H1 (cell line): ENCODE results near the gene OR6M1. TPM values are rescaled to one million over a fixed set of nuclear protein-coding genes. Genes with fewer than 3 reads are reported as not detected.
A peak's percentile ranks its signal among the peaks of the same experiment; 100 is the strongest.

Experiments
- CTCF ChIA-PET: fragments of 300-600 bp; sonication (Branson Sonifier 250); formaldehyde crosslinking; loops from one replicate; lab custom pipeline; 2021; ENCODE audit not compliant: partially characterized antibody; lab: Charles Lee
- POLR2A ChIA-PET: fragments of 300-600 bp; sonication (Branson Sonifier 250); formaldehyde crosslinking; loops from one replicate; lab custom pipeline; 2021; ENCODE audit warnings: inconsistent platforms; ENCODE audit not compliant: partially characterized antibody; lab: Charles Lee
- DNase-seq, 2 experiments: peaks; one replicate each; pipeline versions ENCODE4 v3.0.0 to v3.0.0-alpha.2; 2010 to 2022; ENCODE audit warnings: low spot score in 2 of 2, low read depth in 1 of 2, mixed read lengths in 1 of 2
- FAIRE-seq: peaks from 2 replicates; lab custom pipeline; 2011; peaks lifted over from hg19 to GRCh38; lab: Jason Lieb, UNC
- H2AFZ ChIP-seq: 2 replicates; pipeline ENCODE4 v1.8.1; 2012; ENCODE audit warnings: low read length, inconsistent platforms
- H2AK5ac ChIP-seq: 2 replicates; pipeline ENCODE4 v1.6.1; 2013; ENCODE audit warnings: low read depth, low read length
- H2BK120ac ChIP-seq: replicated peaks from 2 replicates; pipeline ENCODE3; 2013; ENCODE audit warnings: low read depth, low read length, inconsistent platforms
- H2BK12ac ChIP-seq: 2 replicates; pipeline ENCODE4 v1.6.1; 2013; ENCODE audit warnings: low read depth, low read length
- H2BK15ac ChIP-seq: 2 replicates; pipeline ENCODE4 v1.6.1; 2013; ENCODE audit warnings: low read length
- H2BK20ac ChIP-seq: 2 replicates; pipeline ENCODE4 v1.6.1; 2013; ENCODE audit warnings: low read length
- H2BK5ac ChIP-seq: 2 replicates; pipeline ENCODE4 v1.6.1; 2013; ENCODE audit warnings: low read depth, low read length
- H3K14ac ChIP-seq: 2 replicates; pipeline ENCODE4 v1.6.1; 2013; ENCODE audit warnings: inconsistent platforms; ENCODE audit not compliant: insufficient read length
- H3K18ac ChIP-seq: 2 replicates; pipeline ENCODE4 v1.6.1; 2013; ENCODE audit warnings: low read length; ENCODE audit errors: extremely low read depth
- H3K23ac ChIP-seq: 2 replicates; pipeline ENCODE4 v1.6.1; 2013; ENCODE audit warnings: inconsistent platforms; ENCODE audit not compliant: insufficient read length
- H3K23me2 ChIP-seq: 2 replicates; pipeline ENCODE4 v1.6.1; 2013; ENCODE audit warnings: low read depth, low read length
- H3K27ac ChIP-seq: 2 replicates; pipeline ENCODE4 v1.6.1; 2011; ENCODE audit warnings: low read depth, low read length, inconsistent platforms
- H3K27me3 ChIP-seq, 4 experiments: replicated peaks in 1 of 4; 1 replicate in 1 of 4; 2 replicates in 3 of 4; pipeline versions ENCODE4 v1.6.1 to v1.8.1; 2011 to 2013; ENCODE audit warnings: low read length in 3 of 4, mild to moderate bottlenecking in 3 of 4, inconsistent platforms in 2 of 4, mixed read lengths in 2 of 4, moderate library complexity in 1 of 4; ENCODE audit not compliant: control insufficient read depth in 3 of 4, insufficient read depth in 3 of 4; ENCODE audit errors: extremely low read depth in 1 of 4
- H3K36me3 ChIP-seq, 4 experiments: 2 replicates each; pipeline versions ENCODE4 v1.6.1 to v1.8.1; 2011 to 2013; ENCODE audit warnings: mild to moderate bottlenecking in 4 of 4, low read length in 3 of 4, moderate library complexity in 2 of 4, control low read depth in 1 of 4, inconsistent platforms in 1 of 4; ENCODE audit not compliant: insufficient read depth in 4 of 4, control insufficient read depth in 2 of 4
- H3K4ac ChIP-seq: replicated peaks from 2 replicates; pipeline ENCODE3; 2013; ENCODE audit warnings: low read length, low read depth, mixed read lengths, inconsistent platforms; ENCODE audit not compliant: insufficient read length
- H3K4me1 ChIP-seq, 4 experiments: replicated peaks in 1 of 4; 1 replicate in 1 of 4; 2 replicates in 3 of 4; pipeline versions ENCODE4 v1.6.1 to v1.8.1; 2011 to 2013; ENCODE audit warnings: low read length in 3 of 4, inconsistent platforms in 2 of 4, mixed read lengths in 1 of 4; ENCODE audit not compliant: insufficient read depth in 4 of 4, control insufficient read depth in 3 of 4
- H3K4me2 ChIP-seq, 2 experiments: 2 replicates each; pipeline versions ENCODE4 v1.6.1 to v1.8.1; 2011 to 2013; ENCODE audit warnings: low read depth in 2 of 2, low read length in 2 of 2, control low read depth in 1 of 2, inconsistent platforms in 1 of 2, mild to moderate bottlenecking in 1 of 2; ENCODE audit not compliant: insufficient read depth in 1 of 2
- H3K4me3 ChIP-seq, 4 experiments: fragments of 200-600, 300-600 bp in 1 of 4; sonication (generic), shearing (Covaris generic), sonication (Bioruptor Twin) in 1 of 4; 2 replicates each; pipeline versions ENCODE4 v1.5.1 to v1.8.1; 2011 to 2016; ENCODE audit warnings: low read length in 4 of 4, low read depth in 3 of 4, control low read depth in 2 of 4, inconsistent platforms in 2 of 4, mild to moderate bottlenecking in 2 of 4, mixed read lengths in 1 of 4, moderate library complexity in 1 of 4; ENCODE audit not compliant: insufficient read depth in 2 of 4; ENCODE audit errors: extremely low read depth in 1 of 4
- H3K56ac ChIP-seq: replicated peaks from 2 replicates; pipeline ENCODE3; 2013; ENCODE audit warnings: low read depth, mild to moderate bottlenecking, mixed read lengths, low read length, inconsistent platforms; ENCODE audit not compliant: insufficient read length
- H3K79me1 ChIP-seq: 2 replicates; pipeline ENCODE4 v1.6.1; 2013; ENCODE audit warnings: low read depth, low read length, control low read depth
- H3K79me2 ChIP-seq, 2 experiments: 2 replicates each; pipeline versions ENCODE4 v1.6.1 to v1.8.1; 2012 to 2013; ENCODE audit warnings: low read length in 2 of 2, mild to moderate bottlenecking in 2 of 2, inconsistent platforms in 1 of 2; ENCODE audit not compliant: insufficient read depth in 2 of 2, control insufficient read depth in 1 of 2
- H3K9ac ChIP-seq, 4 experiments: replicated peaks in 1 of 4; 1 replicate in 1 of 4; 2 replicates in 3 of 4; pipeline versions ENCODE4 v1.6.1 to v1.8.1; 2011 to 2013; ENCODE audit warnings: low read depth in 3 of 4, low read length in 3 of 4, control low read depth in 2 of 4, mild to moderate bottlenecking in 2 of 4, moderate library complexity in 2 of 4, inconsistent platforms in 1 of 4; ENCODE audit errors: extremely low read depth in 1 of 4
- H3K9me3 ChIP-seq, 2 experiments: 2 replicates each; pipeline versions ENCODE4 v1.6.1 to v1.8.1; 2012 to 2013; ENCODE audit warnings: mild to moderate bottlenecking in 2 of 2, moderate library complexity in 2 of 2, control low read depth in 1 of 2, inconsistent platforms in 1 of 2, low read depth in 1 of 2, low read length in 1 of 2, mixed read lengths in 1 of 2; ENCODE audit not compliant: insufficient read depth in 2 of 2
- H4K20me1 ChIP-seq, 2 experiments: replicated peaks in 1 of 2; 2 replicates each; pipeline versions ENCODE3 to v1.8.1; 2011 to 2013; ENCODE audit warnings: inconsistent platforms in 2 of 2, low read length in 2 of 2, mild to moderate bottlenecking in 1 of 2; ENCODE audit not compliant: insufficient read depth in 2 of 2, control insufficient read depth in 1 of 2
- H4K5ac ChIP-seq: 2 replicates; pipeline ENCODE4 v1.6.1; 2013; ENCODE audit warnings: low read length, low read depth, mixed read lengths, inconsistent platforms; ENCODE audit not compliant: insufficient read length
- H4K8ac ChIP-seq: 2 replicates; pipeline ENCODE4 v1.8.0; 2013; ENCODE audit warnings: mild to moderate bottlenecking, moderate library complexity, low read length, inconsistent platforms; ENCODE audit not compliant: insufficient read depth; ENCODE audit errors: extremely low read depth
- H4K91ac ChIP-seq: replicated peaks from 2 replicates; pipeline ENCODE3; 2013; ENCODE audit warnings: low read length, mixed read lengths, inconsistent platforms; ENCODE audit not compliant: insufficient read length
- BRCA1 ChIP-seq: IDR thresholded peaks from 2 replicates; pipeline ENCODE4 v1.6.1; 2012; ENCODE audit warnings: low read depth, low read length, improper control_type of control experiment
- CBX8 ChIP-seq: fragments of 300-800, 300-1000 bp; sonication (generic); IDR thresholded peaks from 2 replicates; pipeline ENCODE4 v1.7.1; 2016; ENCODE audit warnings: low read depth, low read length, borderline replicate concordance
- CHD2 ChIP-seq: IDR thresholded peaks from 2 replicates; pipeline ENCODE4 v1.6.1; 2012; ENCODE audit warnings: low read length, improper control_type of control experiment
- CTBP2 ChIP-seq: IDR thresholded peaks from 2 replicates; pipeline ENCODE4 v1.7.0; 2011; ENCODE audit warnings: borderline replicate concordance, mild to moderate bottlenecking, moderate library complexity, mixed read lengths, low read length; ENCODE audit not compliant: insufficient read depth, insufficient read length
- JUND ChIP-seq: IDR thresholded peaks from 2 replicates; pipeline ENCODE4 v1.6.1; 2011; ENCODE audit warnings: mild to moderate bottlenecking, improper control_type of control experiment, low read length
- NRF1 ChIP-seq: IDR thresholded peaks from 2 replicates; pipeline ENCODE4 v1.6.1; 2011; ENCODE audit warnings: mild to moderate bottlenecking, low read depth, low read length, improper control_type of control experiment
- SAP30 ChIP-seq: fragments of 300-600 bp; sonication (generic); IDR thresholded peaks from 2 replicates; pipeline ENCODE4 v1.7.1; 2012; ENCODE audit warnings: low read length, moderate library complexity, mild to moderate bottlenecking, inconsistent platforms; ENCODE audit not compliant: insufficient read depth, insufficient replicate concordance
- SIX5 ChIP-seq: IDR thresholded peaks from 2 replicates; pipeline ENCODE4 v1.6.1; 2011; ENCODE audit warnings: mild to moderate bottlenecking, low read depth, low read length
- SP1 ChIP-seq: IDR thresholded peaks from 2 replicates; pipeline ENCODE4 v1.6.1; 2011; ENCODE audit warnings: low read depth, low read length
- WGBS, 2 experiments: shearing (Covaris generic) in 1 of 2; methylation state at CpG; one replicate each; pipeline versions ENCODE4 v1.1.6 to v1.1.7; 2013 to 2015; ENCODE audit warnings: low lambda C conversion rate in 2 of 2, mixed read lengths in 2 of 2, inconsistent platforms in 1 of 2, low coverage in 1 of 2, missing lambda C conversion rate in 1 of 2; ENCODE audit not compliant: insufficient replicate concordance in 2 of 2, insufficient coverage in 1 of 2, insufficient read length in 1 of 2; ENCODE audit errors: extremely low coverage in 1 of 2, missing lambda C conversion rate in 1 of 2; 5-methylcytosine and 5-hydroxymethylcytosine counted together
- polyA plus RNA-seq, 7 experiments: library from polyadenylated mRNA; depleted of rRNA in 3 of 7; stranded (reverse) in 5 of 7; unstranded in 2 of 7; fragments of >200 nt in 5 of 7; fragments of 200-250 nt in 2 of 7; gene quantifications; 1 replicate in 5 of 7; 2 replicates in 1 of 7; 4 replicates in 1 of 7; pipeline versions ENCODE4 v1.2.1 to v1.2.3, GENCODE V29; 2011 to 2013; ENCODE audit warnings: missing spikeins in 2 of 7, mixed read lengths in 2 of 7
- total RNA-seq: library from RNA; stranded (reverse); fragmentation: NEBNext Ultra II Directional; extraction: Animal tissue kit (Norgen Biotek cat#: 25700); gene quantifications from 2 replicates; pipeline ENCODE4 v1.2.1, GENCODE V29; 2021

OR6M1 gene
- total and polyA plus RNA-seq, 2 of the 8 experiments (the other 6 are each of a cell fraction or from before 2014, with no cell fraction given): not detected

- H2AK5ac ChIP-seq: no peak overlapping the region
- no peaks in the 10 kb centered on the region; a peak in 1 of 8 replicates for H3K36me3 ChIP-seq
- no peak overlapping the region for H4K8ac ChIP-seq
- no peak overlapping the region for H3K4ac ChIP-seq
- ChIA-PET POLR2A (interaction anchor here (1.0 kb wide), 1 partner anchor 28 kb away, joined by 4 read pairs; no protein-coding TSS in a partner anchor), CTCF (interaction anchor here (0.9 kb wide), 1 partner anchor 37 kb away, joined by 3 read pairs; no protein-coding TSS in a partner anchor)
- H2BK5ac ChIP-seq: no peak overlapping the region
- no peak for FAIRE-seq
- no peak for DNase-seq
- no peak overlapping the region for H3K4me3 ChIP-seq
- H3K18ac ChIP-seq: no peak overlapping the region
- H3K79me1 ChIP-seq: no peaks in the 10 kb centered on the region
- H3K4me2 ChIP-seq: no peak overlapping the region
- no peak overlapping the region for H2BK15ac ChIP-seq
- H4K91ac ChIP-seq: peak overlapping the region; percentile 8
- no peaks in the 10 kb centered on the region for H4K20me1 ChIP-seq
- H3K9me3 ChIP-seq: no peaks in the 10 kb centered on the region
- H2AFZ ChIP-seq: no peak overlapping the region
- H3K23ac ChIP-seq: no peak overlapping the region
- no peak overlapping the region for H3K9ac ChIP-seq
- H2BK12ac ChIP-seq: no peak overlapping the region
- no peak overlapping the region for H3K56ac ChIP-seq
- H3K14ac ChIP-seq: no peak overlapping the region
- no peak overlapping the region for H3K27ac ChIP-seq
- no peak overlapping the region for H2BK120ac ChIP-seq
- no peak overlapping the region for H4K5ac ChIP-seq
- H3K23me2 ChIP-seq: no peaks in the 10 kb centered on the region
- TF ChIP-seq BRCA1: no peak
- no peak for TF ChIP-seq NRF1
- TF ChIP-seq SP1: no peak
- no peak for TF ChIP-seq CHD2
- no peak for TF ChIP-seq SIX5
- no peak for TF ChIP-seq SAP30
- no peak for TF ChIP-seq CTBP2
- no peak for TF ChIP-seq JUND
- TF ChIP-seq CBX8: no peak
- H2BK20ac ChIP-seq: no peak overlapping the region; the same call in 1 of the 2 replicates
- H3K4me1 ChIP-seq: peaks cover 0 to 18% (median 9%) of the 10 kb centered on the region in 4 experiments; a peak in 4 of 7 replicates
- H3K79me2 ChIP-seq: no peaks in the 10 kb centered on the region
- no peaks in the 10 kb centered on the region for H3K27me3 ChIP-seq
- WGBS, 2 experiments: 94% methylated on average over 3 of the region's 3 CpGs; no CpG with 5 or more reads in 1 of the 2 experiments
Measured at GRCh38 chr11:123771664-123772063, 34.5 kb downstream of the OR6M1 start.
